Gastrocnemius medialis (tissue), 4 donors: ENCODE data around the gene TMEM235. TPM values are rescaled to one million over a fixed set of nuclear protein-coding genes. Genes with fewer than 3 reads are reported as not detected.

Source experiments
- ATAC-seq, 2 donors: fragments of 150-250 bp; one replicate each; pipeline ENCODE4 v1.9.1; 2016
- DNase-seq, 2 donors: peaks; one replicate each; pipeline ENCODE4 v3.0.0-alpha.2; 2019
- H3K27ac ChIP-seq, 4 donors: fragments of 200-600 bp; sonication (generic); 1 replicate in 1 of 4; 2 replicates in 3 of 4; pipeline ENCODE4 v1.5.1; 2016 to 2018; ENCODE audit warnings: mild to moderate bottlenecking in 2 of 4, moderate library complexity in 1 of 4
- H3K27me3 ChIP-seq, 3 donors: fragments of 200-600 bp; sonication (generic) in 2 of 3; 1 replicate in 1 of 3; 2 replicates in 2 of 3; pipeline versions ENCODE4 v1.5.1 to v1.6.0; 2016 to 2019; ENCODE audit warnings: mild to moderate bottlenecking in 1 of 3, moderate library complexity in 1 of 3
- H3K36me3 ChIP-seq, 2 donors: fragments of 200-600 bp; sonication (generic) in 1 of 2; one replicate each; pipeline ENCODE4 v1.5.1; 2017 to 2018
- H3K4me1 ChIP-seq, 2 donors: fragments of 200-600 bp; sonication (generic) in 1 of 2; one replicate each; pipeline ENCODE4 v1.5.1; 2016 to 2017; ENCODE audit warnings: mild to moderate bottlenecking in 2 of 2
- H3K4me3 ChIP-seq, 4 donors: fragments of 200-600 bp; sonication (generic) in 3 of 4; 1 replicate in 1 of 4; 2 replicates in 3 of 4; pipeline ENCODE4 v1.5.1; 2016 to 2019; ENCODE audit warnings: mild to moderate bottlenecking in 2 of 4
- H3K9me3 ChIP-seq, 3 donors: fragments of 200-600 bp; sonication (generic) in 2 of 3; 1 replicate in 1 of 3; 2 replicates in 2 of 3; pipeline ENCODE4 v1.5.1; 2016 to 2019
- POLR2A ChIP-seq, 2 donors: fragments of 450-650 bp; IDR thresholded peaks; one replicate each; pipeline ENCODE4 v1.6.1; 2017; ENCODE audit warnings: antibody characterized with exemption in 2 of 2, mild to moderate bottlenecking in 2 of 2, moderate library complexity in 2 of 2
- in situ Hi-C, 4 donors: fragments of 200-750 bp; cut with MboI; loops; one replicate each; pipeline versions ENCODE4 v1.15.0 to v1.8.0; 2017; ENCODE audit warnings: low sequenced_read_pairs in 4 of 4
- intact Hi-C: fragments of 100-400 bp; cut with DNase I; formaldehyde crosslinking; loops from one replicate; pipeline ENCODE4 v1.15.1; 2023; ENCODE audit warnings: low total_unique reads
- total RNA-seq, 4 donors: library from RNA; depleted of rRNA; stranded (reverse); fragments of >200 nt; gene quantifications; one replicate each; pipeline versions ENCODE4 v1.1.0 to v1.2.3, GENCODE V29; 2016
- TF ChIP-seq, protein P1 (sequence below), 5 experiments: fragments of 450-650 bp in 3 of 5; fragments of 200-600 bp in 2 of 5; sonication (generic) in 2 of 5; IDR thresholded peaks in 4 of 5; conservative IDR thresholded peaks in 1 of 5; 1 replicate in 4 of 5; 2 replicates in 1 of 5; pipeline ENCODE4 v1.5.1; 2016 to 2019; ENCODE audit warnings: antibody characterized with exemption in 5 of 5, mild to moderate bottlenecking in 3 of 5, moderate library complexity in 3 of 5

Gene TMEM235
- total RNA-seq, 4 donors from 2014 or later, result not detected

DNA sequence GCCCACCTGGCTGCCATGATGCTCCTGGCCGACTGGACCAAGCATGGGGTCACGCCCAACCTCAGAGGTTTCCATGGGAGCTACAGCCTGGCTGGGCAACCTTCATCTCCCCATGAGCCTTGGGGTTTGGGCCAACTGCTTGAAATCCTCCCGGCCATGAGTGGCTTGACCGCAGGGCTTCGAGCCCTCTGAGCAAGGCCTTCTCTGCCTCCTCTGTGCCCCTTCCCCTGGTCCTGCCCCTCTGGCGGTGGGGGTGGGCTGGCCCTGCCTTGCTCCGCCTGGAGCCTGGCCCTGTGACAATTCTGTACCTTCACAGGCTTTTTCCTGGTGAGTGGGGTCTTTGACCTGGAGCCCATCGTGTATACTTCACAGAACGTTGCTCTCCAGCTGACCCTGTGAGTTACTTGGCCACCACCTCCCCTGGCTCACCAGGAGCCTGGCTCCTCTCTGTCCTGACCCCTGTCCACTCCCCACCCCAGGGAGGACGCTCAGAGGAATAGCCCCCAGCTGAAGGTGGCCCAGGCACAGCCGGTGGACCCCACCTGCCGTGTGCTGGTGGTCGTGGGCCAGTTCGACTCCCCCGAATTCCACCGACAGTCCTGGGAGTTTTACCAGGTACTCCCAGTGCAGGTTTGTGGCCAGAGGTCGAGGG is 26.2 kb upstream of the TMEM235 start:
- Histone ChIP-seq H3K27me3 (no peaks in the 10 kb centered on the region), H3K4me1 (no peaks in the 10 kb centered on the region), H3K36me3 (no peaks in the 10 kb centered on the region), H3K4me3 (no peak overlapping the region), H3K27ac (no peak overlapping the region), H3K9me3 (no peaks in the 10 kb centered on the region)
- ATAC-seq, result no peak
- no peak for DNase-seq
- in situ Hi-C loops (no loop called here), intact Hi-C loops (no loop called here)
- TF ChIP-seq, protein P1, sequence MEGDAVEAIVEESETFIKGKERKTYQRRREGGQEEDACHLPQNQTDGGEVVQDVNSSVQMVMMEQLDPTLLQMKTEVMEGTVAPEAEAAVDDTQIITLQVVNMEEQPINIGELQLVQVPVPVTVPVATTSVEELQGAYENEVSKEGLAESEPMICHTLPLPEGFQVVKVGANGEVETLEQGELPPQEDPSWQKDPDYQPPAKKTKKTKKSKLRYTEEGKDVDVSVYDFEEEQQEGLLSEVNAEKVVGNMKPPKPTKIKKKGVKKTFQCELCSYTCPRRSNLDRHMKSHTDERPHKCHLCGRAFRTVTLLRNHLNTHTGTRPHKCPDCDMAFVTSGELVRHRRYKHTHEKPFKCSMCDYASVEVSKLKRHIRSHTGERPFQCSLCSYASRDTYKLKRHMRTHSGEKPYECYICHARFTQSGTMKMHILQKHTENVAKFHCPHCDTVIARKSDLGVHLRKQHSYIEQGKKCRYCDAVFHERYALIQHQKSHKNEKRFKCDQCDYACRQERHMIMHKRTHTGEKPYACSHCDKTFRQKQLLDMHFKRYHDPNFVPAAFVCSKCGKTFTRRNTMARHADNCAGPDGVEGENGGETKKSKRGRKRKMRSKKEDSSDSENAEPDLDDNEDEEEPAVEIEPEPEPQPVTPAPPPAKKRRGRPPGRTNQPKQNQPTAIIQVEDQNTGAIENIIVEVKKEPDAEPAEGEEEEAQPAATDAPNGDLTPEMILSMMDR (IDR thresholded peaks at IDR 0.05 in 4 of 5, conservative IDR thresholded peaks at IDR 0.05 in 1 of 5), result no peak
- no peak for TF ChIP-seq POLR2A (IDR thresholded peaks at IDR 0.05)

DNA sequence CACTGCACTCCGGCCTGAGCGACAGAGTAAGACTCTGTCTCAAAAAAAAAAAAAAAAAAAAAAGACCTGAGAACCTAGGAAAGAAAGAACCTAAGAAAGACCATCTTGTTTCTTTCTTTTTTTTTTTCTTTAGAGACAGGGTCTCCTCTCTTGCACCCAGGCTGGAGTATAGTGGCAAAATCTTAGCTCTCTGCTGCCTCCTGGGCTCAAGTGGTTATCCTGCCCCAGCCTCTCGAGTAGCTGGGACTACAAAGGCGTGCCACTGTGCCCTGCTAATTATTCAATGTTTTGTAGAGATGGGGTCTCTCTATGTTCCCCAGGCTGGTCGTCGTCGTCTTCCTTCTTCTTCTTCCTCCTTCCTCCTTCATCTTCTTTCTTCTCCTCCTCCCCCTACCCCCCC is 25.1 kb upstream of the TMEM235 start:
- Histone ChIP-seq H3K36me3 (no peaks in the 10 kb centered on the region), H3K4me1 (no peaks in the 10 kb centered on the region), H3K27me3 (no peaks in the 10 kb centered on the region), H3K9me3 (no peaks in the 10 kb centered on the region), H3K27ac (no peak overlapping the region), H3K4me3 (no peak overlapping the region)
- in situ Hi-C loops, result no loop called here
- ATAC-seq, result no peak
- intact Hi-C loops, result no loop called here
- DNase-seq, result no peak
- TF ChIP-seq POLR2A (IDR thresholded peaks at IDR 0.05), result no peak
- TF ChIP-seq, protein P1 (IDR thresholded peaks at IDR 0.05 in 4 of 5, conservative IDR thresholded peaks at IDR 0.05 in 1 of 5), result no peak

GRCh38 chr17:78208486-78208885 is 22.9 kb upstream of the TMEM235 start:
- intact Hi-C loops (no loop called here), in situ Hi-C loops (no loop called here)
- no peak for TF ChIP-seq POLR2A (IDR thresholded peaks at IDR 0.05)
- TF ChIP-seq, protein P1 (IDR thresholded peaks at IDR 0.05 in 4 of 5, conservative IDR thresholded peaks at IDR 0.05 in 1 of 5), result no peak
- no peaks in the 10 kb centered on the region for H3K27me3 ChIP-seq
- H3K4me1 ChIP-seq, result no peaks in the 10 kb centered on the region
- ATAC-seq (no peak), DNase-seq (no peak)
- no peak overlapping the region for H3K4me3 ChIP-seq
- no peak overlapping the region for H3K27ac ChIP-seq
- no peaks in the 10 kb centered on the region for H3K9me3 ChIP-seq
- no peaks in the 10 kb centered on the region for H3K36me3 ChIP-seq

DNA sequence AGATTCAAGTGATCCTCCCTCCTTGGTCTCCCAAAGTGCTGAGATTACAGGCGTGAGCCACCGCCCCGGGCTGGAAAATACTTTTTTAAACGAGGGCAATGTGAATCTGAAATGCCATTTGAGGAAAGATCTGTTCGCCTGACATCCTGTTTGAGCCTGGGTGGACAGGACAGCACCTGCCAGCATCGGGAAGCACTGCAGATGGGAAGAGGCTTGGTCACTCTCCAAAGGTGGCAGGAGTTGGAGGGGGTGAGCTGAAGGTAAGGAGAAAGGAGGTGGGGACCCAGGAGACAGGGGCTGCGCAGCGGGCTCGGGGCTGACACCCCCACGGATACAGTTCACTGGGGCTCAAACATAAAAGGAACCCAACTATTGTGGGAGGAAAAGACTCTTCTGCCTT is 21.3 kb upstream of the TMEM235 start:
- no peak for DNase-seq
- Histone ChIP-seq H3K27me3 (no peaks in the 10 kb centered on the region), H3K4me3 (no peak overlapping the region), H3K36me3 (no peaks in the 10 kb centered on the region), H3K9me3 (no peaks in the 10 kb centered on the region), H3K4me1 (peaks cover 5% of the 10 kb centered on the region in 2 donors), H3K27ac (no peak overlapping the region)
- ATAC-seq, result no peak
- in situ Hi-C loops, result no loop called here
- intact Hi-C loops, result no loop called here
- no peak for TF ChIP-seq POLR2A (IDR thresholded peaks at IDR 0.05)
- TF ChIP-seq, protein P1 (IDR thresholded peaks at IDR 0.05 in 4 of 5, conservative IDR thresholded peaks at IDR 0.05 in 1 of 5), result no peak

DNA sequence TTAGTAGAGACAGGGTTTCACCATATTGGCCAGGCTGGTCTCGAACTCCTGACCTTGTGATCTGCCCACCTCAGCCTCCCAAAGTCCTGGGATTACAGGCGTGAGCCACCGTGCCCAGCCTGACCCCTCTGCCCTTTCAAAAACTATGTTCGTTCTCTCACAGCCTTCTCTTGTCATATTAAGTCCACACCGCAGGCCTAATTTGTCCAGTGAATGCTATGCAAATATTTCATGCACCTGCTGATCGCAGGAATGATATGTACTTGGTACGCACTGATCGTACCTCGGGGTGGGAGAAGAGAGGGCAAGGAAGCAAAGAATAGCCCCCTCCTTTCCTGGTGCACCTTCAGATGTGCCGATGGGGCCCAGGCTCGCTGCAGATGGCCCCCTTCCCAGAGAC is 20.4 kb upstream of the TMEM235 start:
- DNase-seq, result no peak
- in situ Hi-C loops, result no loop called here
- H3K4me3 ChIP-seq, result no peak overlapping the region
- H3K4me1 ChIP-seq, result peaks cover 5% of the 10 kb centered on the region in 2 donors
- no peak overlapping the region for H3K27ac ChIP-seq
- no peaks in the 10 kb centered on the region for H3K9me3 ChIP-seq
- H3K36me3 ChIP-seq, result no peaks in the 10 kb centered on the region
- TF ChIP-seq, protein P1 (IDR thresholded peaks at IDR 0.05 in 4 of 5, conservative IDR thresholded peaks at IDR 0.05 in 1 of 5), result no peak
- no peak for TF ChIP-seq POLR2A (IDR thresholded peaks at IDR 0.05)
- intact Hi-C loops, result no loop called here
- H3K27me3 ChIP-seq, result no peaks in the 10 kb centered on the region
- ATAC-seq, result no peak
